Caco-2 (cell line): ENCODE measurements around the gene NUP205. TPM values are rescaled to one million over a fixed set of nuclear protein-coding genes. Genes with fewer than 3 reads are reported as not detected.

Experiments
- BruUV-seq: library from RNA; stranded (reverse); fragments of 400-500 nt; replicated peaks from 2 replicates; lab custom pipeline; 2021; lab: Mats Ljungman, UMichigan
- CTCF ChIA-PET: fragments of 300-600 bp; sonication (Branson Sonifier 250); formaldehyde crosslinking; loops from one replicate; lab custom pipeline; 2022; ENCODE audit warnings: antibody characterized with exemption; lab: Charles Lee
- POLR2A ChIA-PET: fragments of 300-600 bp; sonication (Branson Sonifier 250); formaldehyde crosslinking; loops from one replicate; lab custom pipeline; 2022; ENCODE audit warnings: antibody characterized with exemption; lab: Charles Lee
- DNase-seq, 2 experiments: peaks; one replicate each; pipeline versions ENCODE4 v3.0.0 to v3.0.0-alpha.2; 2020 to 2022
- H3K27me3 ChIP-seq: replicated peaks from 2 replicates; pipeline ENCODE4 v1.6.0; 2011; ENCODE audit warnings: low read length; ENCODE audit not compliant: control insufficient read depth, insufficient read depth
- H3K36me3 ChIP-seq: 2 replicates; pipeline ENCODE4 v1.5.1; 2011; ENCODE audit warnings: low read length; ENCODE audit not compliant: control insufficient read depth, insufficient read depth
- H3K4me1 ChIP-seq: fragments of 250-450 bp; sonication (Bioruptor Pico); 2 replicates; pipeline ENCODE4 v1.5.1; 2020; ENCODE audit warnings: mild to moderate bottlenecking
- H3K4me3 ChIP-seq: 2 replicates; pipeline ENCODE4 v1.5.1; 2011; ENCODE audit warnings: low read depth, mild to moderate bottlenecking, control low read depth, low read length
- H3K9me3 ChIP-seq: fragments of 250-450 bp; sonication (Bioruptor Pico); 2 replicates; pipeline ENCODE4 v1.5.1; 2020; ENCODE audit warnings: mild to moderate bottlenecking, moderate library complexity
- H3K27ac Mint-ChIP-seq: one replicate; pipeline ENCODE4 v1.8.0; 2022; ENCODE audit warnings: mixed read lengths; ENCODE audit not compliant: unreplicated experiment
- H3K27me3 Mint-ChIP-seq: one replicate; pipeline ENCODE4 v1.8.0; 2022; ENCODE audit warnings: mixed read lengths; ENCODE audit not compliant: insufficient read depth, unreplicated experiment
- H3K36me3 Mint-ChIP-seq: one replicate; pipeline ENCODE4 v1.8.0; 2022; ENCODE audit warnings: mild to moderate bottlenecking, mixed read lengths; ENCODE audit not compliant: insufficient read depth, unreplicated experiment
- H3K4me1 Mint-ChIP-seq: one replicate; pipeline ENCODE4 v1.8.0; 2022; ENCODE audit warnings: low read depth, mixed read lengths; ENCODE audit not compliant: unreplicated experiment
- H3K4me3 Mint-ChIP-seq: one replicate; pipeline ENCODE4 v1.8.0; 2022; ENCODE audit warnings: mild to moderate bottlenecking, moderate library complexity, mixed read lengths; ENCODE audit not compliant: unreplicated experiment
- H3K9me3 Mint-ChIP-seq: one replicate; pipeline ENCODE4 v1.8.0; 2022; ENCODE audit warnings: mixed read lengths; ENCODE audit not compliant: unreplicated experiment
- intact Hi-C: fragments of 100-400 bp; cut with micrococcal nuclease; formaldehyde crosslinking; loops from one replicate; pipeline ENCODE4 v1.10.0; 2022; ENCODE audit not compliant: unreplicated experiment
- total RNA-seq: library from RNA; stranded (reverse); gene quantifications from 2 replicates; pipeline ENCODE4 v1.2.3, GENCODE V29; 2022
- TF ChIP-seq, protein P1 (sequence below), 2 experiments: fragments of 200-600 bp in 1 of 2; IDR thresholded peaks; 1 replicate in 1 of 2; 2 replicates in 1 of 2; pipeline versions ENCODE4 v1.5.1 to v1.8.0; 2011 to 2022; ENCODE audit warnings: antibody characterized with exemption in 1 of 2, control low read depth in 1 of 2, inconsistent platforms in 1 of 2, low read depth in 1 of 2, low read length in 1 of 2, mild to moderate bottlenecking in 1 of 2, moderate library complexity in 1 of 2; ENCODE audit not compliant: insufficient read depth in 1 of 2, severe bottlenecking in 1 of 2, unreplicated experiment in 1 of 2

NUP205 gene
- total RNA-seq, 1 experiment from 2014 or later = 115 TPM

DNA sequence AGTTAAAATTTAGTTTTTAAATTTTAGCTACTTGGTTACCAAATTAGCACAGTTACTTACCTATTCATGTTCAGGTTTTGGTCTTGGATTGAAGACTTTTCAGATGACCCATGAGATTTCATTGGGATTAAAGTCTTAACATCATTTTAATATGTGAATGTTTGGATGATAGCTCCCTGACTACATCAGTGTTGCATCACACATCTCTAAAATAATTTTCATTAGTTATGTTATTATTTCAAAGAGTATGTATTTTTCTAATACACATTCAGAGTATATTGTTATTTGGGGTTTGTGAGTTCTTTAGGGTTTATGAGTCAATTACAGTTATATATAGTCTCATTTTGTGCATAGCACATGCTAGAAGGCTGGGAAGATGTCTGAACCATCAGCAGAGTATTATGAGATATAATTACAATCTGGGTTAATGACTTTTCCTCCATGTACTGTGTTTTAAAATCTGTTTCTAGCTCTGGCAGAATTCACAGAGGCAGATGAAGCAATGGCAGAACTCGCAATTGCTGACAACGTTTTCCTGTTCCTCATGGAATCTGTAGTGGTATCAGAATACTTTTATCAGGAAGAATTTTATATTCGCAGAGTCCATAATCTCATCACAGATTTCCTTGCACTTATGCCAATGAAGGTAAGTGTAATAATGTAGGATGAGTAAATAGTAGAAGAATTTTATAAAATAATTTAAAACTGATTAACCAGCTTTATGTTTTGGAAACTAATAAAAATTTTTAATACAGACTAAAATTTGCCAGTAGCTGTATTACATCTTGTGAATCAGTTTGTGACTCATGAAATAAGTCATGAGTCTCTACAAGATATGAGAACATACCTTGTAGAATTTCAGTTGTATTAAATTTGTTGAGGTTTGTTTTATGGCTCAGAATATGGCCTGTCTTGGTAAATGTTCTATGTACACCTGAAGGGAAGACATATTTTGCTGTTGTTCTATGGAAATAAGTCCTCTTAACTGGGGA, 26.9 kb downstream of the NUP205 start:
- TF ChIP-seq, protein P1, sequence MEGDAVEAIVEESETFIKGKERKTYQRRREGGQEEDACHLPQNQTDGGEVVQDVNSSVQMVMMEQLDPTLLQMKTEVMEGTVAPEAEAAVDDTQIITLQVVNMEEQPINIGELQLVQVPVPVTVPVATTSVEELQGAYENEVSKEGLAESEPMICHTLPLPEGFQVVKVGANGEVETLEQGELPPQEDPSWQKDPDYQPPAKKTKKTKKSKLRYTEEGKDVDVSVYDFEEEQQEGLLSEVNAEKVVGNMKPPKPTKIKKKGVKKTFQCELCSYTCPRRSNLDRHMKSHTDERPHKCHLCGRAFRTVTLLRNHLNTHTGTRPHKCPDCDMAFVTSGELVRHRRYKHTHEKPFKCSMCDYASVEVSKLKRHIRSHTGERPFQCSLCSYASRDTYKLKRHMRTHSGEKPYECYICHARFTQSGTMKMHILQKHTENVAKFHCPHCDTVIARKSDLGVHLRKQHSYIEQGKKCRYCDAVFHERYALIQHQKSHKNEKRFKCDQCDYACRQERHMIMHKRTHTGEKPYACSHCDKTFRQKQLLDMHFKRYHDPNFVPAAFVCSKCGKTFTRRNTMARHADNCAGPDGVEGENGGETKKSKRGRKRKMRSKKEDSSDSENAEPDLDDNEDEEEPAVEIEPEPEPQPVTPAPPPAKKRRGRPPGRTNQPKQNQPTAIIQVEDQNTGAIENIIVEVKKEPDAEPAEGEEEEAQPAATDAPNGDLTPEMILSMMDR (IDR thresholded peaks at IDR 0.05; ENCODE audit: insufficient read depth in 1 of 2, low read depth in 1 of 2, low read length in 1 of 2, severe bottlenecking in 1 of 2, unreplicated experiment in 1 of 2) = no peak
- Mint-ChIP-seq H3K27me3 (no peaks in the 10 kb centered on the region), H3K4me3 (no peak overlapping the region), H3K4me1 (no peaks in the 10 kb centered on the region), H3K9me3 (no peaks in the 10 kb centered on the region), H3K27ac (no peak overlapping the region), H3K36me3 (peaks cover 78% of the 10 kb centered on the region)
- intact Hi-C loops = no loop called here
- H3K4me1 ChIP-seq = no peaks in the 10 kb centered on the region
- no peak overlapping the region for H3K4me3 ChIP-seq
- H3K36me3 ChIP-seq = peaks cover 2% of the 10 kb centered on the region; the same call in 1 of the 2 replicates
- ChIA-PET POLR2A (no interaction called here), CTCF (no interaction called here)
- peaks cover 2% of the 10 kb centered on the region; the same call in 1 of the 2 replicates for H3K9me3 ChIP-seq
- no peaks in the 10 kb centered on the region for H3K27me3 ChIP-seq
- DNase-seq = no peak
- no TSS peak for BruUV-seq

DNA sequence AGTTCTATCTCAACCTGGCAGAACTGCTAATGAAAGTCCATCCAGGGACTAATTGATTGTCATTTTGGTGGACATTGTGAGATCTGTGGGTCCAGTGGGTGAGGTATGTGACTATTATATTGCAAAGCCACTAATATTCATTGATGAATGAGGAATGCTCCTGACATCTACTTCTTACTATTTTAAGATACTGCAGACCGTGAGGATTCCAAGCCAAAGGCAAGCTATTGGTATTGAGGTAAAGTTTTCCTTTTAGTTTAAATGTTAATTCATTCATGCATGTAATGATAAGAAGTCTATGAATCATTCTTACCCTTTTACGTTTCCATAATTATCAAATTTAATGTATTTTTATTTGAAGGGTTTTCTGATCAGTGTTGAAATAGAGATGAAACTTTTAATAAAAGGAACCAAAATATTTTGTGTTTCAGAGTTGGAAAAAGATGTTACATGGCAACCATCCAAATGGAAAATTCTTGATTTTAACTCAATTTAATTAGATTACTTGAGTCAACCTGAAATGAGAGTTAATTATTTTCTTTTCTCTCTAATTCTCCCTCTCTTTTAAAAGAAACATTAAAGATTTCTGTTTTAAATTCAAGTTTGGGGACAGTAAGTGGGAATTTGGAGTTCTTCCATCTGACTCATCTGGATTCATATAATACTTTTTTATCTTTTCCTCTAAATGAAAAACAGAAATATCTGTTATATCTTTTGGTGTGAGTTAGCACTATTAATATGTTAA, 39.6 kb downstream of the NUP205 start:
- Histone ChIP-seq H3K9me3 (no peaks in the 10 kb centered on the region), H3K4me1 (peaks cover 9% of the 10 kb centered on the region), H3K4me3 (no peak overlapping the region), H3K36me3 (no peaks in the 10 kb centered on the region), H3K27me3 (no peaks in the 10 kb centered on the region)
- no peaks in the 10 kb centered on the region for H3K27me3 Mint-ChIP-seq
- DNase-seq = no peak
- CTCF ChIA-PET = no interaction called here
- POLR2A ChIA-PET = no interaction called here
- intact Hi-C loops = loop anchor here (5.0 kb wide), 1 partner anchor 85 kb away; the partner anchor contains the start of gene CNOT4
- H3K9me3 Mint-ChIP-seq = no peaks in the 10 kb centered on the region
- BruUV-seq = no TSS peak
- H3K4me1 Mint-ChIP-seq = peaks cover 19% of the 10 kb centered on the region
- H3K27ac Mint-ChIP-seq = no peak overlapping the region
- TF ChIP-seq, protein P1 (IDR thresholded peaks at IDR 0.05; ENCODE audit: insufficient read depth in 1 of 2, low read depth in 1 of 2, low read length in 1 of 2, severe bottlenecking in 1 of 2, unreplicated experiment in 1 of 2) = no peak
- H3K36me3 Mint-ChIP-seq = peaks cover 68% of the 10 kb centered on the region
- H3K4me3 Mint-ChIP-seq = no peak overlapping the region

DNA sequence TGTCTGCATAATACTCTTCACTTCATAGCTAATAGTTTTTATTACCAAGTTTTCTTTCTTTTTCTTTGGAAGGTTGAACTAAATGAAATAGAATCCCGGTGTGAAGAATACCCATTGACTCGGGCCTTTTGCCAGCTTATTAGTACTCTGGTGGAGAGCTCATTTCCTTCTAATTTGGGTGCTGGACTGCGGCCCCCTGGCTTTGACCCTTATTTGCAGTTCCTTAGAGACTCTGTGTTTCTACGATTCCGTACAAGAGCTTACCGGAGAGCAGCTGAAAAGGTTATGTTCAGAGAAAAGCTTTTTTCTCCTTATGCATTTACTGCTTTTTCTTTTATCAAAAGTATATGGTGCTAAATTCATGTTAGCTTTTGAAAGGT, 40.2 kb downstream of the NUP205 start:
- Mint-ChIP-seq H3K27ac (no peak overlapping the region), H3K36me3 (peaks cover 68% of the 10 kb centered on the region), H3K4me3 (no peak overlapping the region), H3K9me3 (no peaks in the 10 kb centered on the region), H3K27me3 (no peaks in the 10 kb centered on the region), H3K4me1 (peaks cover 19% of the 10 kb centered on the region)
- H3K4me3 ChIP-seq = no peak overlapping the region
- H3K27me3 ChIP-seq = no peaks in the 10 kb centered on the region
- TF ChIP-seq, protein P1 (IDR thresholded peaks at IDR 0.05; ENCODE audit: insufficient read depth in 1 of 2, low read depth in 1 of 2, low read length in 1 of 2, severe bottlenecking in 1 of 2, unreplicated experiment in 1 of 2) = no peak
- POLR2A ChIA-PET = no interaction called here
- no peaks in the 10 kb centered on the region for H3K9me3 ChIP-seq
- BruUV-seq = no TSS peak
- no peaks in the 10 kb centered on the region for H3K36me3 ChIP-seq
- intact Hi-C loops = loop anchor here (5.0 kb wide), 1 partner anchor 86 kb away; the partner anchor contains the start of gene CNOT4
- CTCF ChIA-PET = no interaction called here
- no peak for DNase-seq
- H3K4me1 ChIP-seq = peaks cover 9% of the 10 kb centered on the region
